GM23338 (cell line): Measurements from ENCODE around the gene NPTXR.

Source experiments
- CTCF ChIP-seq, 2 experiments: fragments of 200-600 bp in 1 of 2; sonication (generic) in 1 of 2; conservative IDR thresholded peaks; 2 replicates each; pipeline versions ENCODE4 v1.5.1 to v1.6.1; 2016 to 2017; ENCODE audit warnings: antibody characterized with exemption in 2 of 2, low read depth in 2 of 2, mild to moderate bottlenecking in 2 of 2, moderate library complexity in 1 of 2
- ETS1 ChIP-seq: IDR thresholded peaks from 2 replicates; pipeline ENCODE4 v1.6.1; 2016; ENCODE audit warnings: antibody characterized with exemption
- EZH2 ChIP-seq: fragments of 200-600 bp; sonication (generic); IDR thresholded peaks from one replicate; pipeline ENCODE4 v1.8.0; 2017; ENCODE audit warnings: antibody characterized with exemption, mild to moderate bottlenecking, low read depth; ENCODE audit not compliant: unreplicated experiment
- EZH2phosphoT487 ChIP-seq: fragments of 200-600 bp; sonication (generic); IDR thresholded peaks from one replicate; pipeline ENCODE4 v1.8.1; 2018; ENCODE audit warnings: antibody characterized with exemption; ENCODE audit not compliant: unreplicated experiment
- POLR2AphosphoS5 ChIP-seq: IDR thresholded peaks from 2 replicates; pipeline ENCODE4 v1.6.1; 2016; ENCODE audit warnings: antibody characterized with exemption, low read depth
- REST ChIP-seq: IDR thresholded peaks from one replicate; pipeline ENCODE4 v1.6.1; 2018; ENCODE audit warnings: antibody characterized with exemption; ENCODE audit not compliant: unreplicated experiment
- STAT1 ChIP-seq: IDR thresholded peaks from one replicate; pipeline ENCODE4 v1.6.1; 2016; ENCODE audit warnings: antibody characterized with exemption; ENCODE audit not compliant: unreplicated experiment
- ZNF114 ChIP-seq: fragments of 250-450 bp; sonication (Bioruptor Pico); IDR thresholded peaks from 2 replicates; pipeline ENCODE4 v1.5.0; 2020; ENCODE audit warnings: mild to moderate bottlenecking, moderate library complexity

DNA sequence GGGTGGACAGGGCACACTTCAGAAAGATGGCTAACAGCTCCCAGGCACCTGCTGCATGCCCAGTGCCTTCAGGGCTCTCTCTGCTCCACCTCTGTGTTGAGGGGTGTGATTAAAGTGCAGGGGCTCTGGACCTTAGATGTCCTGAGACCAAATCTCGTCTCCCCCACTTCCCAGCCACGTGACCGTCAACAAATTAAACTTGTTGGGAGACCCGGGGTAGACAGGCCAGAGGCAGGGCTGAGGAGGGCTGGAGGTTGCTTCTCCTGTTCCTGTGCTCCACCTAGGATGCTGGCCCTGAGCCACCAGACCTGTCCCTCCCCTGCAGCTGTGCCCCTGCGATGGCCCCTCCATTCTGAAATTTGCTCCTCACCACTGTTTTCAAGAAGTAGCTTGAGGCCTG is 17.0 kb downstream of the NPTXR start:
- TF ChIP-seq CTCF (conservative IDR thresholded peaks at IDR 0.05; ENCODE audit: low read depth in 2 of 2) (no peak), POLR2AphosphoS5 (no peak), EZH2 (no peak), ETS1 (no peak), ZNF114 (CRISPR knock-in tag) (no peak), REST (no peak), EZH2phosphoT487 (no peak), STAT1 (no peak)
